IMR-90 (cell line): ENCODE data around the gene ARFGAP3. TPM values are rescaled to one million over a fixed set of nuclear protein-coding genes. Genes with fewer than 3 reads are reported as not detected.

Source experiments
- ATAC-seq: fragments of 200-7000 bp; cut with Tn5 transposase; 2 replicates; pipeline ENCODE4 v1.9.1; 2020; ENCODE audit warnings: low read depth, mild to moderate bottlenecking, moderate library complexity
- BruUV-seq: library from RNA; stranded (reverse); fragments of 400-500 nt; replicated peaks from 2 replicates; lab custom pipeline; 2021; lab: Mats Ljungman, UMichigan
- CTCF ChIA-PET: fragments of 300-600 bp; formaldehyde crosslinking; extraction: SDS; loops from one replicate; lab custom pipeline; 2021; ENCODE audit warnings: antibody characterized with exemption; lab: Yijun Ruan, JAX
- POLR2A ChIA-PET: fragments of 300-600 bp; sonication (Branson Sonifier 250); formaldehyde crosslinking; loops from one replicate; lab custom pipeline; 2022; ENCODE audit warnings: antibody characterized with exemption; ENCODE audit not compliant: unreplicated experiment; lab: Charles Lee
- DNase-seq: peaks from one replicate; pipeline ENCODE4 v3.0.0; 2013
- H2AFZ ChIP-seq: replicated peaks from 2 replicates; pipeline ENCODE3; 2013; ENCODE audit warnings: low read length, mild to moderate bottlenecking; ENCODE audit not compliant: poor library complexity
- H2AK5ac ChIP-seq: 2 replicates; pipeline ENCODE4 v1.6.1; 2013; ENCODE audit warnings: low read depth, low read length, inconsistent platforms
- H2AK9ac ChIP-seq: replicated peaks from 2 replicates; pipeline ENCODE3; 2013; ENCODE audit warnings: mild to moderate bottlenecking, low read depth, low read length, moderate library complexity; ENCODE audit not compliant: poor library complexity
- H2BK120ac ChIP-seq: 2 replicates; pipeline ENCODE4 v1.6.1; 2013; ENCODE audit warnings: low read depth, low read length, inconsistent platforms
- H2BK15ac ChIP-seq: 3 replicates; pipeline ENCODE4 v1.6.1; 2013; ENCODE audit warnings: low read depth, low read length, inconsistent platforms
- H2BK20ac ChIP-seq: 2 replicates; pipeline ENCODE4 v1.6.1; 2013; ENCODE audit warnings: low read depth, mild to moderate bottlenecking, inconsistent platforms, low read length, moderate library complexity
- H2BK5ac ChIP-seq: 2 replicates; pipeline ENCODE4 v1.6.1; 2013; ENCODE audit warnings: mild to moderate bottlenecking, low read depth, low read length, inconsistent platforms; ENCODE audit not compliant: poor library complexity, severe bottlenecking
- H3K14ac ChIP-seq: replicated peaks from 2 replicates; pipeline ENCODE4 v1.6.1; 2013; ENCODE audit warnings: low read depth, low read length, inconsistent platforms
- H3K18ac ChIP-seq: 2 replicates; pipeline ENCODE4 v1.6.1; 2013; ENCODE audit warnings: low read depth, low read length, control low read depth
- H3K23ac ChIP-seq: 2 replicates; pipeline ENCODE4 v1.6.1; 2013; ENCODE audit warnings: low read depth, low read length, inconsistent platforms
- H3K27ac ChIP-seq: 2 replicates; pipeline ENCODE4 v1.5.1; 2013; ENCODE audit warnings: mild to moderate bottlenecking, control low read depth, low read length; ENCODE audit not compliant: insufficient read depth
- H3K27me3 ChIP-seq: 2 replicates; pipeline ENCODE4 v1.6.1; 2013; ENCODE audit warnings: low read length; ENCODE audit not compliant: control insufficient read depth, insufficient read depth
- H3K36me3 ChIP-seq: 2 replicates; pipeline ENCODE4 v1.6.1; 2013; ENCODE audit warnings: low read length, mixed read lengths; ENCODE audit not compliant: control insufficient read depth, insufficient read depth
- H3K4ac ChIP-seq: 2 replicates; pipeline ENCODE4 v1.6.1; 2013; ENCODE audit warnings: low read depth, low read length, inconsistent platforms
- H3K4me1 ChIP-seq: 2 replicates; pipeline ENCODE4 v1.6.1; 2013; ENCODE audit warnings: low read length, mixed read lengths; ENCODE audit not compliant: control insufficient read depth, insufficient read depth
- H3K4me2 ChIP-seq: 2 replicates; pipeline ENCODE4 v1.6.1; 2013; ENCODE audit warnings: low read depth, mild to moderate bottlenecking, control low read depth, low read length, moderate library complexity
- H3K4me3 ChIP-seq: 2 replicates; pipeline ENCODE4 v1.5.1; 2013; ENCODE audit warnings: low read depth, mild to moderate bottlenecking, control low read depth, low read length, moderate library complexity; ENCODE audit not compliant: insufficient read depth
- H3K56ac ChIP-seq: 2 replicates; pipeline ENCODE4 v1.6.1; 2013; ENCODE audit warnings: low read length, inconsistent platforms; ENCODE audit not compliant: insufficient read depth; ENCODE audit errors: extremely low read depth
- H3K79me1 ChIP-seq, 2 experiments: 2 replicates each; pipeline ENCODE4 v1.6.1; 2013; ENCODE audit warnings: low read length in 2 of 2, inconsistent platforms in 1 of 2, low read depth in 1 of 2
- H3K9ac ChIP-seq: 2 replicates; pipeline ENCODE4 v1.6.1; 2013; ENCODE audit warnings: low read depth, low read length, control low read depth
- H3K9me1 ChIP-seq: 2 replicates; pipeline ENCODE4 v1.6.1; 2013; ENCODE audit warnings: low read length, inconsistent platforms; ENCODE audit not compliant: insufficient read depth
- H3K9me3 ChIP-seq: 2 replicates; pipeline ENCODE4 v1.6.1; 2013; ENCODE audit warnings: low read length; ENCODE audit not compliant: control insufficient read depth, insufficient read depth
- H4K20me1 ChIP-seq: 2 replicates; pipeline ENCODE4 v1.6.1; 2013; ENCODE audit warnings: low read length, inconsistent platforms; ENCODE audit not compliant: insufficient read depth
- H4K5ac ChIP-seq: 2 replicates; pipeline ENCODE4 v1.6.1; 2013; ENCODE audit warnings: mild to moderate bottlenecking, low read depth, low read length, control low read depth
- H4K8ac ChIP-seq, 2 experiments: 2 replicates each; pipeline ENCODE4 v1.6.1; 2013; ENCODE audit warnings: low read depth in 2 of 2, low read length in 2 of 2, control low read depth in 1 of 2, inconsistent platforms in 1 of 2
- H4K91ac ChIP-seq: 2 replicates; pipeline ENCODE4 v1.6.1; 2013; ENCODE audit warnings: low read depth, low read length, inconsistent platforms; ENCODE audit not compliant: insufficient read depth
- BHLHE40 ChIP-seq: fragments of 150-350 bp; IDR thresholded peaks from 2 replicates; pipeline ENCODE4 v1.6.1; 2016; ENCODE audit warnings: mild to moderate bottlenecking, low read depth, low read length
- CEBPB ChIP-seq: IDR thresholded peaks from 2 replicates; pipeline ENCODE4 v1.6.1; 2012; ENCODE audit warnings: low read depth, low read length, improper control_type of control experiment
- CHD1 ChIP-seq: IDR thresholded peaks from 2 replicates; pipeline ENCODE4 v1.6.1; 2012; ENCODE audit warnings: low read depth, low read length, improper control_type of control experiment
- MAFK ChIP-seq: IDR thresholded peaks from 2 replicates; pipeline ENCODE4 v1.6.1; 2012; ENCODE audit warnings: low read depth, low read length, improper control_type of control experiment
- MXI1 ChIP-seq: IDR thresholded peaks from 2 replicates; pipeline ENCODE4 v1.6.1; 2012; ENCODE audit warnings: low read depth, mild to moderate bottlenecking, low read length, moderate library complexity, borderline replicate concordance
- NFE2L2 ChIP-seq: fragments of 150-350 bp; IDR thresholded peaks from 2 replicates; pipeline ENCODE4 v1.6.1; 2016; ENCODE audit warnings: low read depth, mild to moderate bottlenecking, low read length
- POLR2A ChIP-seq: IDR thresholded peaks from 2 replicates; pipeline ENCODE4 v1.6.1; 2012; ENCODE audit warnings: mild to moderate bottlenecking, low read depth, low read length
- RCOR1 ChIP-seq: IDR thresholded peaks from 2 replicates; pipeline ENCODE4 v1.6.1; 2012; ENCODE audit warnings: mild to moderate bottlenecking, low read length, improper control_type of control experiment; ENCODE audit not compliant: insufficient replicate concordance
- RFX5 ChIP-seq: IDR thresholded peaks from 2 replicates; pipeline ENCODE4 v1.8.0; 2012; ENCODE audit warnings: low read depth, mild to moderate bottlenecking, low read length, moderate library complexity
- USF2 ChIP-seq: fragments of 150-350 bp; IDR thresholded peaks from 2 replicates; pipeline ENCODE4 v1.6.1; 2017; ENCODE audit warnings: mild to moderate bottlenecking, antibody characterized with exemption, low read length, low read depth
- WGBS, 2 experiments: methylation state at CpG; one replicate each; pipeline versions ENCODE4 v1.1.5 to v1.1.7; 2013; ENCODE audit warnings: missing lambda C conversion rate in 2 of 2; ENCODE audit not compliant: insufficient read length in 1 of 2; ENCODE audit errors: extremely low coverage in 2 of 2; 5-methylcytosine and 5-hydroxymethylcytosine counted together
- dilution Hi-C: fragments of 300-500 bp; cut with HindIII; formaldehyde crosslinking; loops from one replicate; pipeline ENCODE4 v1.14.3; 2018; ENCODE audit warnings: low sequenced_read_pairs; ENCODE audit not compliant: unreplicated experiment
- in situ Hi-C: fragments of 300-500 bp; cut with MboI; formaldehyde crosslinking; loops from 3 replicates; pipeline ENCODE4 v1.14.3; 2019; ENCODE audit warnings: low sequenced_read_pairs, inconsistent platforms, mixed read lengths
- intact Hi-C: fragments of 100-400 bp; cut with micrococcal nuclease; formaldehyde crosslinking; loops from 2 replicates; pipeline ENCODE4 v1.10.0; 2022
- polyA plus RNA-seq, 3 experiments: library from polyadenylated mRNA; depleted of rRNA; stranded (reverse); fragments of >200 nt; gene quantifications; 2 replicates each; pipeline ENCODE4 v1.2.3, GENCODE V29; 2012; ENCODE audit warnings: low replicate concordance in 1 of 3
- total RNA-seq: library from RNA; depleted of rRNA; stranded (reverse); fragments of >200 nt; gene quantifications from 2 replicates; pipeline ENCODE4 v1.2.3, GENCODE V29; 2012

The ARFGAP3 gene
- total and polyA plus RNA-seq, 2 of the 4 experiments (the other 2 are of a cell fraction): 50.0 to 70.1 TPM

GRCh38 chr22:42877597-42878340 lies 20.7 kb upstream of the ARFGAP3 start:
- H3K27me3 ChIP-seq: no peaks in the 10 kb centered on the region
- no peak overlapping the region for H2BK20ac ChIP-seq
- 76% methylated on average over 4 of the region's 12 CpGs; no CpG with 5 or more reads in 1 of the 2 experiments for WGBS, 2 experiments
- H3K23ac ChIP-seq: no peak overlapping the region
- no TSS peak for BruUV-seq
- H3K9me1 ChIP-seq: 0 out of 2 replicates have a peak, but pooled peaks cover 2% of the 10 kb centered on the region
- peak overlapping the region; percentile 25 for H2AK9ac ChIP-seq
- H3K9ac ChIP-seq: no peak overlapping the region
- H2AK5ac ChIP-seq: no peak overlapping the region
- H3K27ac ChIP-seq: no peak overlapping the region
- no peaks in the 10 kb centered on the region for H3K9me3 ChIP-seq
- no peak overlapping the region for H3K18ac ChIP-seq
- H3K4me2 ChIP-seq: no peak overlapping the region
- H2BK5ac ChIP-seq: no peak overlapping the region
- H2BK15ac ChIP-seq: no peak overlapping the region
- dilution Hi-C loops: no loop called here
- ChIA-PET POLR2A (no interaction called here), CTCF (interaction anchor here (0.5 kb wide), 1 partner anchor 17 kb away, joined by 3 read pairs; no protein-coding TSS in a partner anchor)
- DNase-seq (no peak), ATAC-seq (no peak)
- H4K20me1 ChIP-seq: peaks cover 7% of the 10 kb centered on the region; the same call in 1 of the 2 replicates
- H3K14ac ChIP-seq: no peak overlapping the region
- H3K4ac ChIP-seq: no peak overlapping the region
- intact Hi-C loops: no loop called here
- peaks cover 77% of the 10 kb centered on the region for H3K36me3 ChIP-seq
- H2BK120ac ChIP-seq: no peak overlapping the region
- H4K5ac ChIP-seq: no peak overlapping the region
- no peak overlapping the region for H4K91ac ChIP-seq
- no peaks in the 10 kb centered on the region for H3K4me1 ChIP-seq
- no peak overlapping the region for H3K56ac ChIP-seq
- TF ChIP-seq USF2 (no peak), BHLHE40 (no peak), NFE2L2 (no peak), CHD1 (no peak), MXI1 (no peak), CEBPB (no peak), MAFK (no peak), RFX5 (no peak), RCOR1 (no peak), POLR2A (no peak)
- no peak overlapping the region for H2AFZ ChIP-seq
- H3K79me1 ChIP-seq: peaks cover 11 to 19% of the 10 kb centered on the region in 2 experiments
- H4K8ac ChIP-seq: no peak overlapping the region
- in situ Hi-C loops: no loop called here
- no peak overlapping the region for H3K4me3 ChIP-seq
